ENCODE measurements around the gene EXT2. TPM values are rescaled to one million over a fixed set of nuclear protein-coding genes. Genes with fewer than 3 reads are reported as not detected.

EXT2 gene
- total RNA-seq, 1 experiment from 2014 or later = 39.1 TPM

GRCh38 chr11:44263738-44264437 lies 168.4 kb downstream of the EXT2 start:
- ATAC-seq (no peak), DNase-seq (ENCODE audit: low spot score) (no peak)
- H3K27me3 Mint-ChIP-seq (ENCODE audit: low read depth) = peaks cover 2% of the 10 kb centered on the region; the same call in 1 of the 2 replicates
- no peak overlapping the region for H3K4me3 Mint-ChIP-seq
- no peaks in the 10 kb centered on the region for H3K9me3 Mint-ChIP-seq
- H3K27ac Mint-ChIP-seq = no peak overlapping the region
- CTCF ChIA-PET = interaction anchor here (0.6 to 1.7 kb wide), 2 partner anchors 131 to 132 kb away, joined by 3 to 7 read pairs; no protein-coding TSS in a partner anchor
- POLR2A ChIA-PET = interaction anchor here (1.6 kb wide), 1 partner anchor 20 kb away, joined by 3 read pairs; no protein-coding TSS in a partner anchor
- H3K4me1 Mint-ChIP-seq = no peaks in the 10 kb centered on the region
- TF ChIP-seq EMX1 (CRISPR knock-in tag; IDR thresholded peaks at IDR 0.05) (no peak), USF2 (CRISPR knock-in tag; IDR thresholded peaks at IDR 0.05) (no peak), FOXK1 (CRISPR knock-in tag; IDR thresholded peaks at IDR 0.05) (no peak), GTF2I (CRISPR knock-in tag; conservative IDR thresholded peaks at IDR 0.05) (no peak), MYBL2 (CRISPR knock-in tag; IDR thresholded peaks at IDR 0.05) (no peak), NR1H2 (CRISPR knock-in tag; IDR thresholded peaks at IDR 0.05) (no peak), JUN (CRISPR knock-in tag; IDR thresholded peaks at IDR 0.05) (no peak), TP53 (CRISPR knock-in tag; IDR thresholded peaks at IDR 0.05) (no peak), ETV6 (CRISPR knock-in tag; IDR thresholded peaks at IDR 0.05) (no peak), HMGXB4 (CRISPR knock-in tag; IDR thresholded peaks at IDR 0.05) (no peak), ZNF416 (CRISPR knock-in tag; IDR thresholded peaks at IDR 0.05) (no peak), MXD4 (CRISPR knock-in tag; IDR thresholded peaks at IDR 0.05; ENCODE audit: borderline replicate concordance) (no peak), ZNF671 (CRISPR knock-in tag; IDR thresholded peaks at IDR 0.05) (no peak), GABPB1 (CRISPR knock-in tag; IDR thresholded peaks at IDR 0.05) (no peak)
- TF ChIP-seq, protein P1, sequence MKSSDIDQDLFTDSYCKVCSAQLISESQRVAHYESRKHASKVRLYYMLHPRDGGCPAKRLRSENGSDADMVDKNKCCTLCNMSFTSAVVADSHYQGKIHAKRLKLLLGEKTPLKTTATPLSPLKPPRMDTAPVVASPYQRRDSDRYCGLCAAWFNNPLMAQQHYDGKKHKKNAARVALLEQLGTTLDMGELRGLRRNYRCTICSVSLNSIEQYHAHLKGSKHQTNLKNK (CRISPR knock-in tag; IDR thresholded peaks at IDR 0.05) = no peak
- TF ChIP-seq, protein P2, sequence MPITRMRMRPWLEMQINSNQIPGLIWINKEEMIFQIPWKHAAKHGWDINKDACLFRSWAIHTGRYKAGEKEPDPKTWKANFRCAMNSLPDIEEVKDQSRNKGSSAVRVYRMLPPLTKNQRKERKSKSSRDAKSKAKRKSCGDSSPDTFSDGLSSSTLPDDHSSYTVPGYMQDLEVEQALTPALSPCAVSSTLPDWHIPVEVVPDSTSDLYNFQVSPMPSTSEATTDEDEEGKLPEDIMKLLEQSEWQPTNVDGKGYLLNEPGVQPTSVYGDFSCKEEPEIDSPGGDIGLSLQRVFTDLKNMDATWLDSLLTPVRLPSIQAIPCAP (CRISPR knock-in tag; IDR thresholded peaks at IDR 0.05) = no peak
- TF ChIP-seq, protein P3, sequence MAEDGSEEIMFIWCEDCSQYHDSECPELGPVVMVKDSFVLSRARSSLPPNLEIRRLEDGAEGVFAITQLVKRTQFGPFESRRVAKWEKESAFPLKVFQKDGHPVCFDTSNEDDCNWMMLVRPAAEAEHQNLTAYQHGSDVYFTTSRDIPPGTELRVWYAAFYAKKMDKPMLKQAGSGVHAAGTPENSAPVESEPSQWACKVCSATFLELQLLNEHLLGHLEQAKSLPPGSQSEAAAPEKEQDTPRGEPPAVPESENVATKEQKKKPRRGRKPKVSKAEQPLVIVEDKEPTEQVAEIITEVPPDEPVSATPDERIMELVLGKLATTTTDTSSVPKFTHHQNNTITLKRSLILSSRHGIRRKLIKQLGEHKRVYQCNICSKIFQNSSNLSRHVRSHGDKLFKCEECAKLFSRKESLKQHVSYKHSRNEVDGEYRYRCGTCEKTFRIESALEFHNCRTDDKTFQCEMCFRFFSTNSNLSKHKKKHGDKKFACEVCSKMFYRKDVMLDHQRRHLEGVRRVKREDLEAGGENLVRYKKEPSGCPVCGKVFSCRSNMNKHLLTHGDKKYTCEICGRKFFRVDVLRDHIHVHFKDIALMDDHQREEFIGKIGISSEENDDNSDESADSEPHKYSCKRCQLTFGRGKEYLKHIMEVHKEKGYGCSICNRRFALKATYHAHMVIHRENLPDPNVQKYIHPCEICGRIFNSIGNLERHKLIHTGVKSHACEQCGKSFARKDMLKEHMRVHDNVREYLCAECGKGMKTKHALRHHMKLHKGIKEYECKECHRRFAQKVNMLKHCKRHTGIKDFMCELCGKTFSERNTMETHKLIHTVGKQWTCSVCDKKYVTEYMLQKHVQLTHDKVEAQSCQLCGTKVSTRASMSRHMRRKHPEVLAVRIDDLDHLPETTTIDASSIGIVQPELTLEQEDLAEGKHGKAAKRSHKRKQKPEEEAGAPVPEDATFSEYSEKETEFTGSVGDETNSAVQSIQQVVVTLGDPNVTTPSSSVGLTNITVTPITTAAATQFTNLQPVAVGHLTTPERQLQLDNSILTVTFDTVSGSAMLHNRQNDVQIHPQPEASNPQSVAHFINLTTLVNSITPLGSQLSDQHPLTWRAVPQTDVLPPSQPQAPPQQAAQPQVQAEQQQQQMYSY (CRISPR knock-in tag; IDR thresholded peaks at IDR 0.05) = no peak
- no peaks in the 10 kb centered on the region for H3K36me3 Mint-ChIP-seq

DNA sequence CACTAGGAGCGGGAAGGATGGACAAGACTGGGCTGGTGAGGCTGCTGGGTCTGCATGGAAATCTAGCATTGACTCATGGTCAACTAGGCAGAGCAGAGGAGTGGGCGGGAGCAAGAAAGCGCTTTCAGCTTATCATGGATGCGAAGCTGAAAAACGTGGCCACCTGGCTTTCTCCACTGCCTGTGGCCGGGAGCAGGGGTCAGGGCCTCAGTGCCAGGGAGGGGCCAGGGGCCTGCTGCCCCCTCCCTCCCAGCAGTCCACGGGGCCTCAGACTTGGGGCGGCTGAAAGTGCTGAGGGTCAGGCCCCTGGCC lies 168.9 kb downstream of the EXT2 start:
- DNase-seq (ENCODE audit: low spot score) (no peak), ATAC-seq (no peak)
- H3K4me3 Mint-ChIP-seq = no peak overlapping the region
- H3K27ac Mint-ChIP-seq = no peak overlapping the region
- no peak for TF ChIP-seq SMAD3 (CRISPR knock-in tag; IDR thresholded peaks at IDR 0.05; ENCODE audit: borderline replicate concordance)
- TF ChIP-seq, protein P4, sequence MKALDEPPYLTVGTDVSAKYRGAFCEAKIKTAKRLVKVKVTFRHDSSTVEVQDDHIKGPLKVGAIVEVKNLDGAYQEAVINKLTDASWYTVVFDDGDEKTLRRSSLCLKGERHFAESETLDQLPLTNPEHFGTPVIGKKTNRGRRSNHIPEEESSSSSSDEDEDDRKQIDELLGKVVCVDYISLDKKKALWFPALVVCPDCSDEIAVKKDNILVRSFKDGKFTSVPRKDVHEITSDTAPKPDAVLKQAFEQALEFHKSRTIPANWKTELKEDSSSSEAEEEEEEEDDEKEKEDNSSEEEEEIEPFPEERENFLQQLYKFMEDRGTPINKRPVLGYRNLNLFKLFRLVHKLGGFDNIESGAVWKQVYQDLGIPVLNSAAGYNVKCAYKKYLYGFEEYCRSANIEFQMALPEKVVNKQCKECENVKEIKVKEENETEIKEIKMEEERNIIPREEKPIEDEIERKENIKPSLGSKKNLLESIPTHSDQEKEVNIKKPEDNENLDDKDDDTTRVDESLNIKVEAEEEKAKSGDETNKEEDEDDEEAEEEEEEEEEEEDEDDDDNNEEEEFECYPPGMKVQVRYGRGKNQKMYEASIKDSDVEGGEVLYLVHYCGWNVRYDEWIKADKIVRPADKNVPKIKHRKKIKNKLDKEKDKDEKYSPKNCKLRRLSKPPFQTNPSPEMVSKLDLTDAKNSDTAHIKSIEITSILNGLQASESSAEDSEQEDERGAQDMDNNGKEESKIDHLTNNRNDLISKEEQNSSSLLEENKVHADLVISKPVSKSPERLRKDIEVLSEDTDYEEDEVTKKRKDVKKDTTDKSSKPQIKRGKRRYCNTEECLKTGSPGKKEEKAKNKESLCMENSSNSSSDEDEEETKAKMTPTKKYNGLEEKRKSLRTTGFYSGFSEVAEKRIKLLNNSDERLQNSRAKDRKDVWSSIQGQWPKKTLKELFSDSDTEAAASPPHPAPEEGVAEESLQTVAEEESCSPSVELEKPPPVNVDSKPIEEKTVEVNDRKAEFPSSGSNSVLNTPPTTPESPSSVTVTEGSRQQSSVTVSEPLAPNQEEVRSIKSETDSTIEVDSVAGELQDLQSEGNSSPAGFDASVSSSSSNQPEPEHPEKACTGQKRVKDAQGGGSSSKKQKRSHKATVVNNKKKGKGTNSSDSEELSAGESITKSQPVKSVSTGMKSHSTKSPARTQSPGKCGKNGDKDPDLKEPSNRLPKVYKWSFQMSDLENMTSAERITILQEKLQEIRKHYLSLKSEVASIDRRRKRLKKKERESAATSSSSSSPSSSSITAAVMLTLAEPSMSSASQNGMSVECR (CRISPR knock-in tag; IDR thresholded peaks at IDR 0.05; ENCODE audit: borderline replicate concordance) = no peak
- no peak for TF ChIP-seq NFYB (CRISPR knock-in tag; conservative IDR thresholded peaks at IDR 0.05; ENCODE audit: low read depth)
- H3K4me1 Mint-ChIP-seq = no peaks in the 10 kb centered on the region
- H3K9me3 Mint-ChIP-seq = no peaks in the 10 kb centered on the region
- POLR2A ChIA-PET = interaction anchor here (1.6 kb wide), 1 partner anchor 21 kb away, joined by 3 read pairs; no protein-coding TSS in a partner anchor
- H3K36me3 Mint-ChIP-seq = no peaks in the 10 kb centered on the region
- CTCF ChIA-PET = interaction anchor here (1.2 kb wide), 1 partner anchor 131 kb away, joined by 4 read pairs; no protein-coding TSS in a partner anchor
- peaks cover 2% of the 10 kb centered on the region; the same call in 1 of the 2 replicates for H3K27me3 Mint-ChIP-seq (ENCODE audit: low read depth)

All from WTC11 (cell line).